HCT116 (cell line): ENCODE results near the gene SMPDL3B. TPM values are rescaled to one million over a fixed set of nuclear protein-coding genes. Genes with fewer than 3 reads are reported as not detected.

ENCODE experiments used
- ATAC-seq: fragments of 200-7000 bp; cut with Tn5 transposase; 2 replicates; pipeline ENCODE4 v1.9.1; 2020; ENCODE audit warnings: mild to moderate bottlenecking, moderate library complexity
- BruUV-seq: library from RNA; stranded (reverse); fragments of 400-500 nt; replicated peaks from 2 replicates; lab custom pipeline; 2021; lab: Mats Ljungman, UMichigan
- CTCF ChIA-PET: fragments of 300-600 bp; sonication (Branson Sonifier 250); formaldehyde crosslinking; loops from one replicate; lab custom pipeline; 2021; ENCODE audit warnings: antibody characterized with exemption; lab: Charles Lee
- POLR2A ChIA-PET: fragments of 300-600, 350-600 bp; sonication (Branson Sonifier 250); formaldehyde crosslinking; loops from one replicate; lab custom pipeline; 2021; ENCODE audit warnings: antibody characterized with exemption; lab: Charles Lee
- RAD21 ChIA-PET, 2 experiments: fragments of 300-600 bp; sonication (Branson Sonifier 250); formaldehyde crosslinking; loops; one replicate each; lab custom pipeline; 2023; ENCODE audit warnings: low total read pairs in 2 of 2; ENCODE audit not compliant: uncharacterized antibody in 2 of 2, unreplicated experiment in 2 of 2, low non-redundant PET in 1 of 2; lab: Charles Lee
- DNase-seq: peaks from one replicate; pipeline ENCODE4 v3.0.0-alpha.2; 2010; ENCODE audit warnings: low read depth, low spot score
- H2AFZ ChIP-seq: fragments of 200-600 bp; shearing (Covaris generic), sonication (generic); 2 replicates; pipeline ENCODE4 v1.6.1; 2017; ENCODE audit warnings: low read depth, mixed run types, mixed read lengths, antibody characterized with exemption, low read length; ENCODE audit not compliant: poor library complexity, severe bottlenecking
- H3K27ac ChIP-seq: 2 replicates; pipeline ENCODE4 v1.5.1; 2012; ENCODE audit warnings: low read depth, low read length
- H3K27me3 ChIP-seq: fragments of 200-600 bp; sonication (generic); 2 replicates; pipeline ENCODE4 v1.6.1; 2016; ENCODE audit warnings: mixed run types, low read length, mixed read lengths; ENCODE audit not compliant: insufficient read depth
- H3K36me3 ChIP-seq, 2 experiments: fragments of 200-500 bp in 1 of 2; fragments of 200-600 bp in 1 of 2; sonication (Bioruptor generic) in 1 of 2; sonication (generic) in 1 of 2; 2 replicates each; pipeline versions ENCODE4 v1.5.1 to v1.6.1; 2014 to 2016; ENCODE audit warnings: low read length in 2 of 2, inconsistent platforms in 1 of 2, mixed read lengths in 1 of 2, mixed run types in 1 of 2; ENCODE audit not compliant: insufficient read depth in 2 of 2, control insufficient read depth in 1 of 2
- H3K4me1 ChIP-seq, 2 experiments: fragments of 200-600 bp in 1 of 2; sonication (generic) in 1 of 2; 2 replicates each; pipeline versions ENCODE4 v1.5.1 to v1.6.1; 2012 to 2017; ENCODE audit warnings: low read length in 2 of 2, inconsistent platforms in 1 of 2, mild to moderate bottlenecking in 1 of 2, mixed read lengths in 1 of 2, mixed run types in 1 of 2, moderate library complexity in 1 of 2; ENCODE audit not compliant: insufficient read depth in 2 of 2, control insufficient read depth in 1 of 2
- H3K4me2 ChIP-seq: fragments of 200-600 bp; sonication (generic); 2 replicates; pipeline ENCODE4 v1.6.1; 2017; ENCODE audit warnings: mixed run types, low read length, mixed read lengths
- H3K4me3 ChIP-seq, 2 experiments: fragments of 200-600 bp in 1 of 2; sonication (generic) in 1 of 2; replicated peaks in 1 of 2; 2 replicates each; pipeline ENCODE4 v1.5.1; 2011 to 2016; ENCODE audit warnings: low read length in 2 of 2, control low read depth in 1 of 2, low read depth in 1 of 2, mild to moderate bottlenecking in 1 of 2, mixed read lengths in 1 of 2, mixed run types in 1 of 2
- H3K79me2 ChIP-seq: fragments of 200-600 bp; sonication (generic); 2 replicates; pipeline ENCODE4 v1.6.1; 2017; ENCODE audit warnings: mild to moderate bottlenecking, mixed run types, low read length, moderate library complexity, mixed read lengths; ENCODE audit not compliant: insufficient read depth
- H3K9ac ChIP-seq: fragments of 200-600 bp; sonication (generic); 2 replicates; pipeline ENCODE4 v1.6.1; 2016; ENCODE audit warnings: low read length, mixed read lengths
- H3K9me2 ChIP-seq: fragments of 200-600 bp; sonication (generic), shearing (Covaris generic); 2 replicates; pipeline ENCODE4 v1.6.1; 2017; ENCODE audit warnings: mixed run types, mild to moderate bottlenecking, moderate library complexity; ENCODE audit not compliant: insufficient read depth
- H3K9me3 ChIP-seq, 2 experiments: fragments of 200-500 bp in 1 of 2; fragments of 200-600 bp in 1 of 2; sonication (Bioruptor generic) in 1 of 2; sonication (generic) in 1 of 2; 2 replicates each; pipeline ENCODE4 v1.6.1; 2014 to 2017; ENCODE audit warnings: low read length in 2 of 2, mixed read lengths in 2 of 2, inconsistent platforms in 1 of 2, low read depth in 1 of 2, mild to moderate bottlenecking in 1 of 2, mixed run types in 1 of 2, moderate library complexity in 1 of 2; ENCODE audit not compliant: control insufficient read depth in 1 of 2, insufficient read depth in 1 of 2
- H4K20me1 ChIP-seq: fragments of 200-600 bp; sonication (generic), shearing (Covaris generic); 2 replicates; pipeline ENCODE4 v1.6.1; 2017; ENCODE audit warnings: mixed run types, mild to moderate bottlenecking, moderate library complexity; ENCODE audit not compliant: insufficient read depth
- ATF3 ChIP-seq: IDR thresholded peaks from 2 replicates; pipeline ENCODE4 v1.6.1; 2012
- CBX3 ChIP-seq: IDR thresholded peaks from 2 replicates; pipeline ENCODE4 v1.6.1; 2012; ENCODE audit warnings: low read depth
- ELF1 ChIP-seq: IDR thresholded peaks from 2 replicates; pipeline ENCODE4 v1.6.1; 2012; ENCODE audit warnings: low read depth, borderline replicate concordance
- EZH2 ChIP-seq: fragments of 200-600 bp; sonication (generic); IDR thresholded peaks from 2 replicates; pipeline ENCODE4 v1.6.1; 2017; ENCODE audit warnings: antibody characterized with exemption, mixed run types
- JUND ChIP-seq: IDR thresholded peaks from 2 replicates; pipeline ENCODE4 v1.6.1; 2012
- POLR2AphosphoS5 ChIP-seq: IDR thresholded peaks from 2 replicates; pipeline ENCODE4 v1.6.1; 2011; ENCODE audit warnings: mild to moderate bottlenecking, low read depth, low read length, moderate library complexity
- RAD21 ChIP-seq: IDR thresholded peaks from 2 replicates; pipeline ENCODE4 v1.6.1; 2012; ENCODE audit warnings: low read depth, mild to moderate bottlenecking
- ZFX ChIP-seq: fragments of 450-650 bp; IDR thresholded peaks from 2 replicates; pipeline ENCODE4 v1.6.1; 2017
- ZNF274 ChIP-seq: fragments of 200-500 bp; sonication (Bioruptor generic); IDR thresholded peaks from 2 replicates; pipeline ENCODE4 v1.6.1; 2014; ENCODE audit warnings: mild to moderate bottlenecking, low read depth, low read length, inconsistent platforms
- intact Hi-C: fragments of 100-400 bp; cut with micrococcal nuclease; formaldehyde crosslinking; loops from 2 replicates; pipeline ENCODE4 v1.10.0; 2022
- total RNA-seq: library from RNA; stranded (reverse); gene quantifications from one replicate; pipeline ENCODE4 v1.2.1, GENCODE V29; 2021; ENCODE audit not compliant: unreplicated experiment

The SMPDL3B gene
- total RNA-seq, 1 experiment from 2014 or later = 16.4 TPM

GRCh38 chr1:27936370-27936769, 1.6 kb downstream of the SMPDL3B start:
- no peak for ATAC-seq
- Histone ChIP-seq H3K36me3 (no peaks in the 10 kb centered on the region), H3K79me2 (no peaks in the 10 kb centered on the region), H3K27ac (no peak overlapping the region), H3K9me3 (no peaks in the 10 kb centered on the region), H2AFZ (no peak overlapping the region), H3K4me2 (no peak overlapping the region), H3K27me3 (no peaks in the 10 kb centered on the region), H3K4me3 (no peak overlapping the region), H3K9ac (no peak overlapping the region), H3K4me1 (peaks cover 7 to 23% of the 10 kb centered on the region in 2 experiments; a peak in 3 of 4 replicates), H3K9me2 (no peaks in the 10 kb centered on the region), H4K20me1 (no peaks in the 10 kb centered on the region)
- intact Hi-C loops = no loop called here
- POLR2A ChIA-PET = no interaction called here
- DNase-seq = no peak
- RAD21 ChIA-PET = no interaction called here
- BruUV-seq = no TSS peak
- TF ChIP-seq EZH2 = no peak
- TF ChIP-seq JUND = no peak
- no peak for TF ChIP-seq ZFX
- CTCF ChIA-PET = no interaction called here

- Histone ChIP-seq H3K27me3 (no peaks in the 10 kb centered on the region), H3K4me2 (no peak overlapping the region), H3K9me2 (no peaks in the 10 kb centered on the region), H3K4me3 (no peak overlapping the region), H3K27ac (no peak overlapping the region), H4K20me1 (no peaks in the 10 kb centered on the region), H3K4me1 (peaks cover 7 to 23% of the 10 kb centered on the region in 2 experiments; a peak in 3 of 4 replicates), H3K9me3 (no peaks in the 10 kb centered on the region), H3K79me2 (no peaks in the 10 kb centered on the region), H2AFZ (no peak overlapping the region), H3K9ac (no peak overlapping the region), H3K36me3 (no peaks in the 10 kb centered on the region)
- DNase-seq (no peak), ATAC-seq (no peak)
- TF ChIP-seq RAD21 (no peak), ZFX (no peak), CBX3 (no peak), ZNF274 (no peak), POLR2AphosphoS5 (no peak), ATF3 (no peak), JUND (no peak), ELF1 (no peak)
- RAD21 ChIA-PET = no interaction called here
- intact Hi-C loops = no loop called here
- no TSS peak for BruUV-seq
- POLR2A ChIA-PET = no interaction called here
- CTCF ChIA-PET = interaction anchor here (1.1 kb wide), 1 partner anchor 9 kb away, joined by 3 read pairs; no protein-coding TSS in a partner anchor
Measured at GRCh38 chr1:27937524-27937836, 2.7 kb downstream of the SMPDL3B start.
